HepG2 (cell line): Measurements from ENCODE around the gene FBXW8. TPM values are rescaled to one million over a fixed set of nuclear protein-coding genes. Genes with fewer than 3 reads are reported as not detected.

Experiments
- CBFB ChIP-seq: sonication (generic); formaldehyde crosslinking; IDR thresholded peaks from 2 replicates; pipeline ENCODE4 v1.4.0; 2020; ENCODE audit warnings: missing genetic modification reagents
- CENPX ChIP-seq: sonication (generic); formaldehyde crosslinking; IDR thresholded peaks from 2 replicates; pipeline ENCODE4 v1.9.0; 2021; ENCODE audit warnings: mild to moderate bottlenecking, missing genetic modification reagents, moderate library complexity
- CREB1 ChIP-seq, 2 experiments: fragments of 450-650 bp in 1 of 2; IDR thresholded peaks; 2 replicates each; pipeline ENCODE4 v1.6.1; 2016 to 2017; ENCODE audit warnings: control low read depth in 1 of 2, mild to moderate bottlenecking in 1 of 2, missing compliant biosample characterization in 1 of 2, missing genetic modification characterization in 1 of 2
- CREM ChIP-seq, 2 experiments: sonication (generic) in 1 of 2; formaldehyde crosslinking in 1 of 2; IDR thresholded peaks; 2 replicates each; pipeline versions ENCODE4 v1.4.0 to v1.6.1; 2016 to 2020; ENCODE audit warnings: antibody characterized with exemption in 1 of 2, mild to moderate bottlenecking in 1 of 2, missing genetic modification reagents in 1 of 2
- EP300 ChIP-seq, 3 experiments: sonication (generic) in 1 of 3; formaldehyde crosslinking in 1 of 3; IDR thresholded peaks; 2 replicates each; pipeline versions ENCODE4 v1.5.1 to v1.6.1; 2011 to 2020; ENCODE audit warnings: low read depth in 2 of 3, low read length in 2 of 3, borderline replicate concordance in 1 of 3, improper control_type of control experiment in 1 of 3, mild to moderate bottlenecking in 1 of 3, missing genetic modification reagents in 1 of 3, moderate library complexity in 1 of 3
- FOXA3 ChIP-seq: IDR thresholded peaks from 2 replicates; pipeline ENCODE4 v1.6.1; 2016; ENCODE audit warnings: missing genetic modification reagents, missing compliant biosample characterization
- GATAD2A ChIP-seq: IDR thresholded peaks from 2 replicates; pipeline ENCODE4 v1.6.1; 2016
- HOXA3 ChIP-seq: sonication (generic); formaldehyde crosslinking; IDR thresholded peaks from 2 replicates; pipeline ENCODE4 v1.5.0; 2020; ENCODE audit warnings: missing genetic modification reagents
- IKZF1 ChIP-seq: fragments of 450-650 bp; IDR thresholded peaks from 2 replicates; pipeline ENCODE4 v1.7.1; 2016
- ISL2 ChIP-seq: sonication (generic); formaldehyde crosslinking; IDR thresholded peaks from 2 replicates; pipeline ENCODE4 v1.5.0; 2020; ENCODE audit warnings: missing genetic modification reagents
- JUN ChIP-seq: sonication (generic); formaldehyde crosslinking; IDR thresholded peaks from 2 replicates; pipeline ENCODE4 v1.4.0; 2020; ENCODE audit warnings: mild to moderate bottlenecking, missing genetic modification reagents
- KAT2B ChIP-seq: fragments of 150-350 bp; IDR thresholded peaks from 2 replicates; pipeline ENCODE4 v1.6.1; 2014; ENCODE audit warnings: low read depth, low read length, borderline replicate concordance
- KAT8 ChIP-seq: IDR thresholded peaks from 2 replicates; pipeline ENCODE4 v1.6.1; 2016; ENCODE audit warnings: missing genetic modification reagents, missing compliant biosample characterization
- KLF6 ChIP-seq: IDR thresholded peaks from 2 replicates; pipeline ENCODE4 v1.8.0; 2016; ENCODE audit warnings: missing biosample characterization, missing genetic modification reagents
- KMT2A ChIP-seq: sonication (generic); formaldehyde crosslinking; IDR thresholded peaks from 2 replicates; pipeline ENCODE4 v1.4.0; 2020; ENCODE audit warnings: missing genetic modification reagents
- MLX ChIP-seq: IDR thresholded peaks from 2 replicates; pipeline ENCODE4 v1.6.1; 2016
- SRSF9 ChIP-seq: fragments of 200-400 bp; formaldehyde crosslinking; IDR thresholded peaks from 2 replicates; pipeline ENCODE4 v1.6.1; 2018; ENCODE audit warnings: borderline replicate concordance, mild to moderate bottlenecking, low read depth, low read length; ENCODE audit not compliant: insufficient read depth, poor library complexity, severe bottlenecking
- THRA ChIP-seq: sonication (generic); formaldehyde crosslinking; IDR thresholded peaks from 2 replicates; pipeline ENCODE4 v1.4.0; 2020; ENCODE audit warnings: missing genetic modification reagents, borderline replicate concordance
- ZFAT ChIP-seq: sonication (generic); formaldehyde crosslinking; conservative IDR thresholded peaks from 2 replicates; pipeline ENCODE4 v1.8.1; 2023; ENCODE audit warnings: missing genetic modification reagents, inconsistent platforms
- ZNF180 ChIP-seq: sonication (generic); formaldehyde crosslinking; IDR thresholded peaks from 2 replicates; pipeline ENCODE4 v1.4.0; 2020; ENCODE audit warnings: low read depth, missing genetic modification reagents, borderline replicate concordance
- ZNF460 ChIP-seq: sonication (generic); formaldehyde crosslinking; IDR thresholded peaks from 2 replicates; pipeline ENCODE4 v1.5.1; 2020; ENCODE audit warnings: missing genetic modification reagents, mild to moderate bottlenecking, borderline replicate concordance
- ZNF512 ChIP-seq: sonication (generic); formaldehyde crosslinking; IDR thresholded peaks from 2 replicates; pipeline ENCODE4 v1.4.0; 2020; ENCODE audit warnings: mild to moderate bottlenecking, missing genetic modification reagents
- ZNF749 ChIP-seq: sonication (generic); formaldehyde crosslinking; IDR thresholded peaks from 2 replicates; pipeline ENCODE4 v1.8.0; 2022; ENCODE audit warnings: mild to moderate bottlenecking, missing genetic modification reagents, moderate library complexity, borderline replicate concordance
- ZSCAN9 ChIP-seq: IDR thresholded peaks from 2 replicates; pipeline ENCODE4 v1.6.1; 2016; ENCODE audit warnings: borderline replicate concordance
- polyA plus RNA-seq, 8 experiments: library from polyadenylated mRNA; depleted of rRNA in 3 of 8; stranded (reverse) in 7 of 8; unstranded in 1 of 8; fragments of >200 nt; fragmentation: Illumina TruSeq in 4 of 8; extraction: Trizol in 4 of 8; gene quantifications; 2 replicates each; pipeline versions ENCODE4 v1.2.1 to v1.2.3, GENCODE V29; 2011 to 2016; ENCODE audit warnings: low read depth in 4 of 8, missing spikeins in 1 of 8, mixed read lengths in 1 of 8; ENCODE audit not compliant: insufficient read depth in 1 of 8
- total RNA-seq, 5 experiments: library from RNA; depleted of rRNA; stranded (reverse); fragments of >200 nt; fragmentation: Illumina TruSeq; extraction: Trizol; gene quantifications; 2 replicates each; pipeline ENCODE4 v1.2.3, GENCODE V29; 2016; ENCODE audit warnings: low read depth in 1 of 5
- TF ChIP-seq, protein P1 (sequence below): sonication (generic); formaldehyde crosslinking; IDR thresholded peaks from 2 replicates; pipeline ENCODE4 v1.5.0; 2020; ENCODE audit warnings: missing genetic modification reagents, mild to moderate bottlenecking, borderline replicate concordance
- TF ChIP-seq, protein P2 (sequence below): sonication (generic); formaldehyde crosslinking; IDR thresholded peaks from 2 replicates; pipeline ENCODE4 v1.4.0; 2020; ENCODE audit warnings: missing genetic modification reagents, mild to moderate bottlenecking, borderline replicate concordance

FBXW8 gene
- total and polyA plus RNA-seq, 2 of the 13 experiments (the other 11 are each of a cell fraction or from before 2014, with no cell fraction given) = 5.1 to 5.9 TPM

DNA sequence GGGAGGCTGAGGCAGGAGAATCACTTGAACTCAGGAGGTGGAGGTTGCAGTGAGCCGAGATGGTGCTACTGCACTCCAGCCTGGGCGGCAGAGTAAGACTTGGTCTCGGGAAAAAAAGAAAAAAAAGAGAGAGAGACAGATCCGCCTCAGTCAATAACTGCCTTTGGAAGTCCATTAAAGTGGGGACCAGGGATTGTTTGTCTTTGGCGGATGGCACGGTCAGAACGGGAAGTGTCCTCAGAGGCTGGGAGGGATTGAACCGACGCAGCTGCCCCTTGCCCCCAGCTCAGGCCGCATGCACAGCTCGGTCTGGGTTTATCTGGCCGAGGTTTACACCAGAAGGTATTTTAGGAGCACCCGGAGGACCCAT lies 134.0 kb downstream of the FBXW8 start (continued):
- TF ChIP-seq MLX (CRISPR knock-in tag) (0 out of 2 replicates have a peak, but pooled peaks have one; percentile 17), KMT2A (CRISPR knock-in tag) (0 out of 2 replicates have a peak, but pooled peaks have one; percentile 24), THRA (CRISPR knock-in tag) (peak; percentile 56; the same call in 1 of the 2 replicates), GATAD2A (CRISPR knock-in tag) (peak; percentile 39; the same call in 1 of the 2 replicates), CENPX (CRISPR knock-in tag) (no peak), KAT8 (no peak), ISL2 (0 out of 2 replicates have a peak, but pooled peaks have one; percentile 2), KAT2B (no peak), JUN (no peak), ZNF749 (CRISPR knock-in tag) (no peak), CBFB (no peak), ZSCAN9 (0 out of 2 replicates have a peak, but pooled peaks have one; percentile 13), SRSF9 (no peak), EP300 (IDR thresholded peaks at IDR 0.05; ENCODE audit: low read depth in 2 of 2, low read length in 2 of 2) (0 out of 4 replicates have a peak, but pooled peaks of 1 of the 2 experiments have one; percentile 45), EP300 (CRISPR knock-in tag; IDR thresholded peaks at IDR 0.05; ENCODE audit: borderline replicate concordance) (no peak), CREB1 (IDR thresholded peaks at IDR 0.05) (no peak), CREB1 (CRISPR knock-in tag; IDR thresholded peaks at IDR 0.05) (no peak), IKZF1 (no peak), HOXA3 (peak; percentile 36; the same call in 1 of the 2 replicates), ZNF512 (no peak), ZFAT (no peak), KLF6 (CRISPR knock-in tag) (no peak), CREM (IDR thresholded peaks at IDR 0.05) (no peak), CREM (CRISPR knock-in tag; IDR thresholded peaks at IDR 0.05) (no peak), ZNF460 (no peak), FOXA3 (CRISPR knock-in tag) (0 out of 2 replicates have a peak, but pooled peaks have one; percentile 45), ZNF180 (CRISPR knock-in tag) (no peak)
- TF ChIP-seq, protein P1, sequence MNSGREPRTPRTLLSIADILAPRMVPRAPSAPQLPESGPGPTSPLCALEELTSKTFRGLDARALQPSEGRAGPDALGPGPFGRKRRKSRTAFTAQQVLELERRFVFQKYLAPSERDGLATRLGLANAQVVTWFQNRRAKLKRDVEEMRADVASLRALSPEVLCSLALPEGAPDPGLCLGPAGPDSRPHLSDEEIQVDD = no peak
- TF ChIP-seq, protein P2, sequence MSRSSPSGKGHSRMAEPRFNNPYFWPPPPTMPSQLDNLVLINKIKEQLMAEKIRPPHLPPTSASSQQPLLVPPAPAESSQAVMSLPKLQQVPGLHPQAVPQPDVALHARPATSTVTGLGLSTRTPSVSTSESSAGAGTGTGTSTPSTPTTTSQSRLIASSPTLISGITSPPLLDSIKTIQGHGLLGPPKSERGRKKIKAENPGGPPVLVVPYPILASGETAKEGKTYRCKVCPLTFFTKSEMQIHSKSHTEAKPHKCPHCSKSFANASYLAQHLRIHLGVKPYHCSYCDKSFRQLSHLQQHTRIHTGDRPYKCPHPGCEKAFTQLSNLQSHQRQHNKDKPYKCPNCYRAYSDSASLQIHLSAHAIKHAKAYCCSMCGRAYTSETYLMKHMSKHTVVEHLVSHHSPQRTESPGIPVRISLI (CRISPR knock-in tag) = peak; percentile 87
